ENCODE results near the gene BRD1. TPM values are rescaled to one million over a fixed set of nuclear protein-coding genes. Genes with fewer than 3 reads are reported as not detected.

BRD1 gene
- polyA plus RNA-seq, 1 donor from 2014 or later, result 79.3 TPM

DNA sequence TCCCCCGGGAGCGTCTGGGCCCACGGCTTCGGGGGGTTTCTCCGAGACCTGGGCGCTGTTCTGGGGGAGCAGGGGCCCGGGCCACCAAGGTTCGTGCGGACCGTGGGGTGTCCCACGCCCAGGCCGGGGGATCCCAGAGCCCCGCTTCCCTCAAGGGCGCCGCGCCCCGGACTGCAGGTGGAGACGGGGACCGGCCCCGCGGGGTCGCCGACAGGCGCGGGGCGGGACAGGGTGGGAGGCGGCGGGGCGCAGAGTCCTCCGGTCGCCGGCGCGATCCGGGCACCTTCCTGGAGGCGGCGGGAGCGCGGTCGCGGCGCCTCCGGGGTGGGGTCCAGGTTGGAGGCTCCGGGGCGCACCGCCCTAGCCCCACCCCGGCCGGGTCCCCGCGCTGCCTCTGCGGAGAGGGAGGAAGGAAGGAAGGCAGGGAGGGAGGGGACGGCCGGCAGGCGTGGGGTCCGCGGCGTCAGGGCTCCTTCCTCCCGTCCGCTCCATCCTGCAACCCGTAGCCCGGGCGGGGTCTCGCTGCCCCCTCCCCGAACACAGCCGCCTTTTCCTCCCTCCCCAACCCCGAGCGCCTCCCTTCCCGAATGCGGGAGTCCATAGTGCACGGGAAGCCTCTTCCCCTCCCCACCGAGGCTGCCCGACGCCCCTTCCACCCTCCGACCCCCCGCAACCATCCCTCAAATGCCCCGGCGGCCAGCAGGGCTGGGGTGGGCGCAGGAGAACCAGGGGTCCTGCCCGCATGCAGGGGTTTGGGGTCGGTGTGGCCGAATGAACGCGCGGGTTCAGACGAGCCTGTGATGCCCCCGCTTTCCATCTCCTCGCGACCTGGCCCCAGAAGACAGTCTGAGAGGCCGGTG lies 21.7 kb upstream of the BRD1 start:
- peak; percentile 68 for TF ChIP-seq EZH2 (IDR thresholded peaks at IDR 0.05; ENCODE audit: borderline replicate concordance, insufficient read depth, low read length, poor library complexity, severe bottlenecking)
- TF ChIP-seq MXI1 (conservative IDR thresholded peaks at IDR 0.05; ENCODE audit: poor library complexity, severe bottlenecking), result no peak
- TF ChIP-seq SMC3 (conservative IDR thresholded peaks at IDR 0.05; ENCODE audit: poor library complexity), result no peak
- TF ChIP-seq, protein P1, sequence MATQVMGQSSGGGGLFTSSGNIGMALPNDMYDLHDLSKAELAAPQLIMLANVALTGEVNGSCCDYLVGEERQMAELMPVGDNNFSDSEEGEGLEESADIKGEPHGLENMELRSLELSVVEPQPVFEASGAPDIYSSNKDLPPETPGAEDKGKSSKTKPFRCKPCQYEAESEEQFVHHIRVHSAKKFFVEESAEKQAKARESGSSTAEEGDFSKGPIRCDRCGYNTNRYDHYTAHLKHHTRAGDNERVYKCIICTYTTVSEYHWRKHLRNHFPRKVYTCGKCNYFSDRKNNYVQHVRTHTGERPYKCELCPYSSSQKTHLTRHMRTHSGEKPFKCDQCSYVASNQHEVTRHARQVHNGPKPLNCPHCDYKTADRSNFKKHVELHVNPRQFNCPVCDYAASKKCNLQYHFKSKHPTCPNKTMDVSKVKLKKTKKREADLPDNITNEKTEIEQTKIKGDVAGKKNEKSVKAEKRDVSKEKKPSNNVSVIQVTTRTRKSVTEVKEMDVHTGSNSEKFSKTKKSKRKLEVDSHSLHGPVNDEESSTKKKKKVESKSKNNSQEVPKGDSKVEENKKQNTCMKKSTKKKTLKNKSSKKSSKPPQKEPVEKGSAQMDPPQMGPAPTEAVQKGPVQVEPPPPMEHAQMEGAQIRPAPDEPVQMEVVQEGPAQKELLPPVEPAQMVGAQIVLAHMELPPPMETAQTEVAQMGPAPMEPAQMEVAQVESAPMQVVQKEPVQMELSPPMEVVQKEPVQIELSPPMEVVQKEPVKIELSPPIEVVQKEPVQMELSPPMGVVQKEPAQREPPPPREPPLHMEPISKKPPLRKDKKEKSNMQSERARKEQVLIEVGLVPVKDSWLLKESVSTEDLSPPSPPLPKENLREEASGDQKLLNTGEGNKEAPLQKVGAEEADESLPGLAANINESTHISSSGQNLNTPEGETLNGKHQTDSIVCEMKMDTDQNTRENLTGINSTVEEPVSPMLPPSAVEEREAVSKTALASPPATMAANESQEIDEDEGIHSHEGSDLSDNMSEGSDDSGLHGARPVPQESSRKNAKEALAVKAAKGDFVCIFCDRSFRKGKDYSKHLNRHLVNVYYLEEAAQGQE (IDR thresholded peaks at IDR 0.05; ENCODE audit: borderline replicate concordance), result no peak
- TF ChIP-seq, protein P2, sequence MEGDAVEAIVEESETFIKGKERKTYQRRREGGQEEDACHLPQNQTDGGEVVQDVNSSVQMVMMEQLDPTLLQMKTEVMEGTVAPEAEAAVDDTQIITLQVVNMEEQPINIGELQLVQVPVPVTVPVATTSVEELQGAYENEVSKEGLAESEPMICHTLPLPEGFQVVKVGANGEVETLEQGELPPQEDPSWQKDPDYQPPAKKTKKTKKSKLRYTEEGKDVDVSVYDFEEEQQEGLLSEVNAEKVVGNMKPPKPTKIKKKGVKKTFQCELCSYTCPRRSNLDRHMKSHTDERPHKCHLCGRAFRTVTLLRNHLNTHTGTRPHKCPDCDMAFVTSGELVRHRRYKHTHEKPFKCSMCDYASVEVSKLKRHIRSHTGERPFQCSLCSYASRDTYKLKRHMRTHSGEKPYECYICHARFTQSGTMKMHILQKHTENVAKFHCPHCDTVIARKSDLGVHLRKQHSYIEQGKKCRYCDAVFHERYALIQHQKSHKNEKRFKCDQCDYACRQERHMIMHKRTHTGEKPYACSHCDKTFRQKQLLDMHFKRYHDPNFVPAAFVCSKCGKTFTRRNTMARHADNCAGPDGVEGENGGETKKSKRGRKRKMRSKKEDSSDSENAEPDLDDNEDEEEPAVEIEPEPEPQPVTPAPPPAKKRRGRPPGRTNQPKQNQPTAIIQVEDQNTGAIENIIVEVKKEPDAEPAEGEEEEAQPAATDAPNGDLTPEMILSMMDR (IDR thresholded peaks at IDR 0.05; ENCODE audit: poor library complexity, severe bottlenecking), result no peak
- H3K27ac ChIP-seq (ENCODE audit: low read length), result no peak overlapping the region
- no peaks in the 10 kb centered on the region for H4K20me1 ChIP-seq (ENCODE audit: insufficient read depth)
- peaks cover 3% of the 10 kb centered on the region for H3K79me2 ChIP-seq (replicated peaks; ENCODE audit: insufficient read depth, low read length)
- no peak overlapping the region for H2AFZ ChIP-seq (ENCODE audit: low read depth, low read length)
- H3K4me2 ChIP-seq (ENCODE audit: low read length), result no peak overlapping the region
- H3F3A ChIP-seq (ENCODE audit: insufficient read depth, low read length, poor library complexity, severe bottlenecking), result no peaks in the 10 kb centered on the region
- no peaks in the 10 kb centered on the region for H3K36me3 ChIP-seq (ENCODE audit: insufficient read depth, low read length)
- H3K4me3 ChIP-seq (ENCODE audit: low read length), result peak overlapping the region; percentile 47
- H3K27me3 ChIP-seq (ENCODE audit: insufficient read depth, low read depth, low read length), result peaks cover 63% of the 10 kb centered on the region
- H3K9me3 ChIP-seq (ENCODE audit: low read length), result no peaks in the 10 kb centered on the region
- H3K9ac ChIP-seq (ENCODE audit: low read length), result no peak overlapping the region
- H3K9me2 ChIP-seq (ENCODE audit: insufficient read depth, low read length), result no peaks in the 10 kb centered on the region

DNA sequence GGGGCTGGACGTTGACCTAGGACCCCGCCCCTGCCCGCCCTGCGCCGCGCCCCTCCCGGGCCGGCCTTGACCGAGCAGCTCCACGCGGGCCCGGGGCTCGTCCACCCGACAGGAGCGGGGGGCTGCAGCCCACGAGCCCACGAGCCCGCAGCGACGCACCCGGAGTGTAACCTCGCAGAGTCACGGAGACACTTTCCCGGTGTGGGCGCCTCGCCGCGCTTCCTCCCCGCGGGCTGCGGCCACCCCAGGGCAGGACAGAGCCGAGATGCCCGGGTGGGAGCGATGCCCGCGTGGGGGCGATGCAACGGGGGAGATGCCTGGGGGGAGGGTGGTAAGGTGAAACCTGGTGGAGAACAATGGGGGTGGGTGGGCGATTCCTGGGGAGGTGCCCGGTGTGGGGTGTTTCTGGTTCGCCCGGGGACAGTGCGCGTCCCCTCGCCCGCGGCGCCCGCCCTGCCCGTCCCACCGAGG lies 21.1 kb upstream of the BRD1 start:
- Histone ChIP-seq H3K9me3 (ENCODE audit: low read length) (no peaks in the 10 kb centered on the region), H3F3A (ENCODE audit: insufficient read depth, low read length, poor library complexity, severe bottlenecking) (no peaks in the 10 kb centered on the region), H3K27ac (ENCODE audit: low read length) (no peak overlapping the region), H3K4me2 (ENCODE audit: low read length) (no peak overlapping the region), H3K9me2 (ENCODE audit: insufficient read depth, low read length) (no peaks in the 10 kb centered on the region), H3K36me3 (ENCODE audit: insufficient read depth, low read length) (no peaks in the 10 kb centered on the region), H3K4me3 (ENCODE audit: low read length) (peak overlapping the region; percentile 47), H2AFZ (ENCODE audit: low read depth, low read length) (no peak overlapping the region), H3K9ac (ENCODE audit: low read length) (no peak overlapping the region), H3K27me3 (ENCODE audit: insufficient read depth, low read depth, low read length) (peaks cover 63% of the 10 kb centered on the region), H4K20me1 (ENCODE audit: insufficient read depth) (no peaks in the 10 kb centered on the region), H3K79me2 (replicated peaks; ENCODE audit: insufficient read depth, low read length) (no peaks in the 10 kb centered on the region)
- TF ChIP-seq POLR2AphosphoS5 (IDR thresholded peaks at IDR 0.05) (no peak), SMC3 (conservative IDR thresholded peaks at IDR 0.05; ENCODE audit: poor library complexity) (no peak), MXI1 (conservative IDR thresholded peaks at IDR 0.05; ENCODE audit: poor library complexity, severe bottlenecking) (no peak)

Measured in neural cell (in vitro differentiated cells).